Peyer's patch (tissue), 4 donors: ENCODE measurements around the gene RAP1GAP. TPM values are rescaled to one million over a fixed set of nuclear protein-coding genes. Genes with fewer than 3 reads are reported as not detected.
A peak's percentile ranks its signal among the peaks of the same experiment; 100 is the strongest.

Source experiments
- DNase-seq, 3 donors: peaks; one replicate each; pipeline ENCODE4 v3.0.0-alpha.2; 2017 to 2019
- H3K27ac ChIP-seq, 4 donors: fragments of 200-600 bp; sonication (generic); one replicate each; pipeline ENCODE4 v1.5.1; 2016 to 2019
- H3K27me3 ChIP-seq, 2 donors: fragments of 200-600 bp; sonication (generic); one replicate each; pipeline ENCODE4 v1.5.1; 2019
- H3K36me3 ChIP-seq, 3 donors: fragments of 200-600 bp; sonication (generic); one replicate each; pipeline ENCODE4 v1.5.1; 2016 to 2019
- H3K4me1 ChIP-seq, 4 donors: fragments of 200-600 bp; sonication (generic); one replicate each; pipeline ENCODE4 v1.5.1; 2016 to 2019
- H3K4me3 ChIP-seq, 4 donors: fragments of 200-600 bp; sonication (generic); 1 replicate in 3 of 4; 2 replicates in 1 of 4; pipeline ENCODE4 v1.5.1; 2016 to 2019; ENCODE audit warnings: mild to moderate bottlenecking in 1 of 4
- H3K9me3 ChIP-seq, 4 donors: fragments of 200-600 bp; sonication (generic); one replicate each; pipeline ENCODE4 v1.5.1; 2016 to 2019; ENCODE audit warnings: mild to moderate bottlenecking in 1 of 4
- CTCF ChIP-seq, 6 experiments: fragments of 450-650 bp in 4 of 6; fragments of 200-600 bp in 2 of 6; sonication (generic) in 1 of 6; IDR thresholded peaks; one replicate each; pipeline ENCODE4 v1.5.1; 2017 to 2019; ENCODE audit warnings: antibody characterized with exemption in 6 of 6, mild to moderate bottlenecking in 3 of 6, moderate library complexity in 1 of 6
- POLR2A ChIP-seq, 2 donors: fragments of 450-650 bp; IDR thresholded peaks; one replicate each; pipeline ENCODE4 v1.5.1; 2017; ENCODE audit warnings: antibody characterized with exemption in 2 of 2, mild to moderate bottlenecking in 2 of 2, moderate library complexity in 2 of 2
- total RNA-seq, 4 donors: library from RNA; depleted of rRNA; stranded (reverse); fragments of >200 nt; gene quantifications; one replicate each; pipeline ENCODE4 v1.1.0, GENCODE V29; 2016

RAP1GAP gene
- total RNA-seq, 4 donors from 2014 or later, result 32.2 to 65.3 (median 57.0) TPM

GRCh38 chr1:21597753-21598152, 71.4 kb downstream of the RAP1GAP start:
- Histone ChIP-seq H3K27ac (no peak overlapping the region), H3K9me3 (no peaks in the 10 kb centered on the region), H3K4me1 (no peaks in the 10 kb centered on the region), H3K27me3 (no peaks in the 10 kb centered on the region), H3K4me3 (no peak overlapping the region), H3K36me3 (no peaks in the 10 kb centered on the region)
- DNase-seq, result no peak
- TF ChIP-seq CTCF (IDR thresholded peaks at IDR 0.05) (no peak), POLR2A (IDR thresholded peaks at IDR 0.05) (no peak)

- Histone ChIP-seq H3K9me3 (no peaks in the 10 kb centered on the region), H3K27ac (no peak overlapping the region), H3K4me3 (no peak overlapping the region), H3K36me3 (no peaks in the 10 kb centered on the region), H3K4me1 (no peaks in the 10 kb centered on the region), H3K27me3 (no peaks in the 10 kb centered on the region)
- DNase-seq, result no peak
- TF ChIP-seq POLR2A (IDR thresholded peaks at IDR 0.05) (no peak), CTCF (IDR thresholded peaks at IDR 0.05) (no peak)
Observed at GRCh38 chr1:21596628-21597027, 72.5 kb downstream of the RAP1GAP start.

GRCh38 chr1:21596174-21596573, 73.0 kb downstream of the RAP1GAP start:
- H3K4me1 ChIP-seq, result no peaks in the 10 kb centered on the region
- no peak overlapping the region for H3K4me3 ChIP-seq
- no peaks in the 10 kb centered on the region for H3K9me3 ChIP-seq
- DNase-seq, result no peak
- no peaks in the 10 kb centered on the region for H3K36me3 ChIP-seq
- TF ChIP-seq CTCF (IDR thresholded peaks at IDR 0.05) (no peak), POLR2A (IDR thresholded peaks at IDR 0.05) (no peak)
- no peak overlapping the region for H3K27ac ChIP-seq
- no peaks in the 10 kb centered on the region for H3K27me3 ChIP-seq

- peaks cover 0 to 2% (median 0%) of the 10 kb centered on the region in 4 donors for H3K4me1 ChIP-seq
- no peaks in the 10 kb centered on the region for H3K27me3 ChIP-seq
- no peak overlapping the region for H3K27ac ChIP-seq
- no peaks in the 10 kb centered on the region for H3K36me3 ChIP-seq
- TF ChIP-seq POLR2A (IDR thresholded peaks at IDR 0.05) (no peak), CTCF (IDR thresholded peaks at IDR 0.05) (peak in 5 of 6 experiments; percentile 10 to 54 (median 49))
- no peaks in the 10 kb centered on the region for H3K9me3 ChIP-seq
- DNase-seq, result peak in 2 of 3 donors; percentile 35 to 73
- no peak overlapping the region for H3K4me3 ChIP-seq
Observed at GRCh38 chr1:21594935-21595897, 73.9 kb downstream of the RAP1GAP start.

GRCh38 chr1:21594501-21594900, 74.7 kb downstream of the RAP1GAP start:
- no peaks in the 10 kb centered on the region for H3K9me3 ChIP-seq
- H3K36me3 ChIP-seq, result no peaks in the 10 kb centered on the region
- TF ChIP-seq CTCF (IDR thresholded peaks at IDR 0.05) (no peak), POLR2A (IDR thresholded peaks at IDR 0.05) (no peak)
- H3K27me3 ChIP-seq, result no peaks in the 10 kb centered on the region
- no peak overlapping the region for H3K27ac ChIP-seq
- H3K4me3 ChIP-seq, result no peak overlapping the region
- peaks cover 0 to 4% (median 0%) of the 10 kb centered on the region in 4 donors for H3K4me1 ChIP-seq
- DNase-seq, result no peak
